Endothelial cell of umbilical vein (primary cell): ENCODE data around the gene ITPRID2. TPM values are rescaled to one million over a fixed set of nuclear protein-coding genes. Genes with fewer than 3 reads are reported as not detected.

Source experiments
- BruUV-seq: library from RNA; stranded (reverse); fragments of 400-500 nt; replicated peaks from 2 replicates; lab custom pipeline; 2021; lab: Mats Ljungman, UMichigan
- CTCF ChIA-PET: fragments of 300-600, 350-600 bp; sonication (Branson Sonifier 250); formaldehyde crosslinking; loops from one replicate; lab custom pipeline; 2021; ENCODE audit warnings: antibody characterized with exemption, inconsistent platforms; lab: Charles Lee
- POLR2A ChIA-PET: fragments of 300-600, 350-600 bp; sonication (Branson Sonifier 250); formaldehyde crosslinking; loops from one replicate; lab custom pipeline; 2021; ENCODE audit warnings: antibody characterized with exemption, inconsistent platforms; lab: Charles Lee
- DNase-seq: peaks from one replicate; pipeline ENCODE4 v3.0.0-alpha.2; 2011; ENCODE audit warnings: low read depth, low spot score
- FAIRE-seq: peaks from 2 replicates; lab custom pipeline; 2011; peaks lifted over from hg19 to GRCh38; lab: Jason Lieb, UNC
- H2AFZ ChIP-seq: 2 replicates; pipeline ENCODE4 v1.6.0; 2012; ENCODE audit warnings: low read depth, low read length, control low read depth, inconsistent platforms
- H3K27ac ChIP-seq: 2 replicates; pipeline ENCODE4 v1.5.1; 2011; ENCODE audit warnings: low read depth, mild to moderate bottlenecking, control low read depth, low read length, moderate library complexity; ENCODE audit not compliant: insufficient read depth
- H3K27me3 ChIP-seq, 2 experiments: 2 replicates each; pipeline versions ENCODE4 v1.6.0 to v1.6.1; 2011; ENCODE audit warnings: low read length in 2 of 2, mixed read lengths in 1 of 2; ENCODE audit not compliant: control insufficient read depth in 2 of 2, insufficient read depth in 2 of 2
- H3K36me3 ChIP-seq, 2 experiments: 2 replicates in 1 of 2; 3 replicates in 1 of 2; pipeline ENCODE4 v1.5.1; 2011; ENCODE audit warnings: low read length in 2 of 2, mild to moderate bottlenecking in 1 of 2, moderate library complexity in 1 of 2; ENCODE audit not compliant: control insufficient read depth in 2 of 2, insufficient read depth in 2 of 2; ENCODE audit errors: extremely low read depth in 1 of 2
- H3K4me1 ChIP-seq: 3 replicates; pipeline ENCODE4 v1.5.1; 2011; ENCODE audit warnings: mild to moderate bottlenecking, low read length; ENCODE audit not compliant: control insufficient read depth, insufficient read depth; ENCODE audit errors: extremely low read depth
- H3K4me2 ChIP-seq: 2 replicates; pipeline ENCODE4 v1.6.1; 2011; ENCODE audit warnings: low read length, control low read depth, mixed read lengths; ENCODE audit not compliant: insufficient read depth
- H3K4me3 ChIP-seq, 3 experiments: fragments of 200-600 bp in 1 of 3; sonication (generic), shearing (Covaris generic) in 1 of 3; replicated peaks in 1 of 3; 2 replicates each; pipeline ENCODE4 v1.5.1; 2011 to 2016; ENCODE audit warnings: control low read depth in 3 of 3, low read length in 3 of 3, mild to moderate bottlenecking in 2 of 3, inconsistent platforms in 1 of 3, low read depth in 1 of 3, moderate library complexity in 1 of 3; ENCODE audit not compliant: insufficient read depth in 1 of 3
- H3K79me2 ChIP-seq: 2 replicates; pipeline ENCODE4 v1.6.0; 2012; ENCODE audit warnings: low read length, inconsistent platforms; ENCODE audit not compliant: control insufficient read depth, insufficient read depth
- H3K9ac ChIP-seq: replicated peaks from 2 replicates; pipeline ENCODE3; 2011; ENCODE audit warnings: low read length, control low read depth; ENCODE audit not compliant: insufficient read depth; ENCODE audit errors: extremely low read depth
- H3K9me1 ChIP-seq: replicated peaks from 3 replicates; pipeline ENCODE4 v1.6.0; 2011; ENCODE audit warnings: mild to moderate bottlenecking, low read length; ENCODE audit not compliant: control insufficient read depth, insufficient read depth; ENCODE audit errors: extremely low read depth
- H3K9me3 ChIP-seq: replicated peaks from 2 replicates; pipeline ENCODE4 v1.5.1; 2012; ENCODE audit warnings: low read length, inconsistent platforms; ENCODE audit not compliant: control insufficient read depth, insufficient read depth
- H4K20me1 ChIP-seq: replicated peaks from 2 replicates; pipeline ENCODE3; 2011; ENCODE audit warnings: mild to moderate bottlenecking, low read length; ENCODE audit not compliant: control insufficient read depth, insufficient read depth; ENCODE audit errors: extremely low read depth
- CTCF ChIP-seq, 2 donors: IDR thresholded peaks; 1 replicate in 1 of 2; 2 replicates in 1 of 2; pipeline ENCODE4 v1.5.1; 2011; ENCODE audit warnings: low read length in 2 of 2, mild to moderate bottlenecking in 2 of 2, moderate library complexity in 2 of 2, control low read depth in 1 of 2, inconsistent platforms in 1 of 2, low read depth in 1 of 2; ENCODE audit not compliant: insufficient read depth in 1 of 2; ENCODE audit errors: extremely low read depth in 1 of 2
- FOS ChIP-seq: IDR thresholded peaks from 2 replicates; pipeline ENCODE4 v1.6.1; 2011; ENCODE audit warnings: mild to moderate bottlenecking, low read length, moderate library complexity, borderline replicate concordance; ENCODE audit not compliant: insufficient read depth
- GATA2 ChIP-seq: IDR thresholded peaks from 2 replicates; pipeline ENCODE4 v1.7.0; 2011; ENCODE audit warnings: low read depth, mild to moderate bottlenecking, moderate library complexity, mixed read lengths, low read length; ENCODE audit not compliant: insufficient read length, insufficient read depth
- MAX ChIP-seq: IDR thresholded peaks from 2 replicates; pipeline ENCODE4 v1.6.1; 2011; ENCODE audit not compliant: insufficient read depth, insufficient read length
- MYC ChIP-seq: IDR thresholded peaks from one replicate; pipeline ENCODE4 v1.6.1; 2011; ENCODE audit warnings: mild to moderate bottlenecking, low read depth, low read length
- dilution Hi-C: fragments of 300-500 bp; cut with MboI; formaldehyde crosslinking; loops from one replicate; pipeline ENCODE4 v1.15.0; 2019; ENCODE audit warnings: low sequenced_read_pairs; ENCODE audit not compliant: extremely low pct_ligation_motif_present
- intact Hi-C: fragments of 100-400 bp; cut with micrococcal nuclease; formaldehyde crosslinking; loops from one replicate; pipeline ENCODE4 v1.10.0; 2022
- polyA plus RNA-seq, 4 experiments: library from polyadenylated mRNA; depleted of rRNA in 3 of 4; stranded (reverse) in 3 of 4; unstranded in 1 of 4; fragments of >200 nt; gene quantifications; 2 replicates each; pipeline versions ENCODE4 v1.2.1 to v1.2.3, GENCODE V29; 2011 to 2012; ENCODE audit warnings: missing spikeins in 1 of 4
- total RNA-seq: library from RNA; stranded (reverse); gene quantifications from 2 replicates; pipeline ENCODE4 v1.2.3, GENCODE V29; 2021

Gene ITPRID2
- total and polyA plus RNA-seq, 2 donors (not counting 3 experiments of a cell fraction or from before 2014, with no cell fraction given): 37.6 to 272 TPM

- CTCF ChIA-PET: interaction anchor here (0.8 to 1.1 kb wide), 2 partner anchors 11 to 80 kb away, joined by 3 to 4 read pairs; no protein-coding TSS in a partner anchor
- Histone ChIP-seq H3K9ac (no peak overlapping the region), H3K4me2 (no peak overlapping the region), H3K9me3 (no peaks in the 10 kb centered on the region), H3K79me2 (no peaks in the 10 kb centered on the region), H3K27ac (no peak overlapping the region), H3K9me1 (no peaks in the 10 kb centered on the region), H4K20me1 (no peaks in the 10 kb centered on the region), H3K4me1 (peaks cover 4% of the 10 kb centered on the region), H3K27me3 (no peaks in the 10 kb centered on the region), H2AFZ (no peak overlapping the region), H3K4me3 (no peak overlapping the region), H3K36me3 (no peaks in the 10 kb centered on the region)
- DNase-seq (no peak), FAIRE-seq (no peak)
- TF ChIP-seq GATA2: no peak
- TF ChIP-seq CTCF (IDR thresholded peaks at IDR 0.05; ENCODE audit: extremely low read depth in 1 of 2, insufficient read depth in 1 of 2, low read depth in 1 of 2, low read length in 2 of 2): no peak
- TF ChIP-seq FOS: no peak
- no peak for TF ChIP-seq MAX
- no peak for TF ChIP-seq MYC
- dilution Hi-C loops: no loop called here
- POLR2A ChIA-PET: interaction anchor here (0.6 to 0.7 kb wide), 2 partner anchors 42 to 69 kb away, joined by 3 read pairs; no protein-coding TSS in a partner anchor
- BruUV-seq: no TSS peak
- intact Hi-C loops: no loop called here
Observed at GRCh38 chr2:181851726-181852125, 39.8 kb upstream of the ITPRID2 start.
